ENCODE data around the gene GPATCH2. TPM values are rescaled to one million over a fixed set of nuclear protein-coding genes. Genes with fewer than 3 reads are reported as not detected.

GPATCH2 gene
- total RNA-seq, 2 experiments from 2014 or later, result 10.0 to 11.9 TPM

DNA sequence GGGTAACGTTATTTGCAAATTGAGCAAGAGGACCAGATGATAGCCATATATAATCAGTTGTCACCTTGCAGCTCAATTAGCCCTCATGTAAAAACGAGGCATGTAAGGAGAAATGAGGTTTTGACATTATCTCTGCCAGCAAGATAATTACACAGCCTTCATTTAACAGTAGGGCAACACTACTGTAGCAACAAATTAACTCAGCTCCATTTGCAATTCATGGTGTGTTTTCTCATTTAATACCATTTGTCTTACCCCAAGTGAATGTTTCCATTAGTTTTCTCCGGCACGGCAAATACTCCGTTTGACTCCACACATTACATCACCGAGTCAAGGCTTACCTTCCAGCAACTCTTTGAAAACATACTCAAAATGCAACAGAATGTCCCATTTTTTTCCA, 66.7 kb downstream of the GPATCH2 start:
- Mint-ChIP-seq H3K9me3 (peaks cover 8% of the 10 kb centered on the region), H3K27ac (no peak overlapping the region), H3K4me1 (no peaks in the 10 kb centered on the region), H3K27me3 (no peaks in the 10 kb centered on the region), H3K36me3 (peaks cover 5% of the 10 kb centered on the region), H3K4me3 (no peak overlapping the region)
- no peak for ATAC-seq (ENCODE audit: low read depth)
- no peak for DNase-seq
- POLR2A ChIA-PET, result no interaction called here

- no peaks in the 10 kb centered on the region for H3K27me3 Mint-ChIP-seq
- ATAC-seq (ENCODE audit: low read depth), result no peak
- H3K4me3 Mint-ChIP-seq, result no peak overlapping the region
- no peak overlapping the region for H3K27ac Mint-ChIP-seq
- DNase-seq, result no peak
- H3K36me3 Mint-ChIP-seq, result peaks cover 5% of the 10 kb centered on the region
- H3K9me3 Mint-ChIP-seq, result peaks cover 10% of the 10 kb centered on the region
- POLR2A ChIA-PET, result no interaction called here
- no peaks in the 10 kb centered on the region for H3K4me1 Mint-ChIP-seq
These were observed 67.7 kb downstream of the GPATCH2 start for GRCh38 chr1:217563179-217563578.

GRCh38 chr1:217562229-217562878, 68.5 kb downstream of the GPATCH2 start:
- POLR2A ChIA-PET, result no interaction called here
- Mint-ChIP-seq H3K9me3 (peaks cover 11% of the 10 kb centered on the region), H3K4me3 (no peak overlapping the region), H3K36me3 (peaks cover 7% of the 10 kb centered on the region), H3K27ac (no peak overlapping the region), H3K4me1 (no peaks in the 10 kb centered on the region), H3K27me3 (no peaks in the 10 kb centered on the region)
- ATAC-seq (ENCODE audit: low read depth) (no peak), DNase-seq (no peak)

GRCh38 chr1:217561446-217561845, 69.4 kb downstream of the GPATCH2 start:
- H3K9me3 Mint-ChIP-seq, result peaks cover 11% of the 10 kb centered on the region
- H3K27me3 Mint-ChIP-seq, result no peaks in the 10 kb centered on the region
- POLR2A ChIA-PET, result no interaction called here
- H3K36me3 Mint-ChIP-seq, result peaks cover 7% of the 10 kb centered on the region
- DNase-seq, result no peak
- H3K4me1 Mint-ChIP-seq, result no peaks in the 10 kb centered on the region
- no peak overlapping the region for H3K4me3 Mint-ChIP-seq
- no peak overlapping the region for H3K27ac Mint-ChIP-seq
- ATAC-seq (ENCODE audit: low read depth), result no peak

DNA sequence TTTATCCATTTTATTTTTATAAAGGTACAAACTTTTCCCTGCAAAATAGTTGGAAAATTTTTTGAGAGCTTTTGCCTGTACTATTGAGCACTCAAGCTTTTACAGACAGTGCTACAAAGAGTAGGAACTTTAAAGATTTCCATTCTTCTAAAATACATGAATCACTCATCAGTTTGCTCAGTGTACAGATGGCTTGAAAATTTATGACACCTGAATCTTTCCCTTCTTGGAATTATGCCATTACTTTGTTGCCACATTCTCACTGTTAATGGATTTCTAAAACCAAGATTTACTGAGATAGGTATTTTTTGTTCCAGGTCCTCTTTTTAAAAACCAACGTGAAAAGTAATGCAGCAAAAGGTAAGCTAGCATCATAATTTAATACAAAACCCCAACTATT, 76.0 kb downstream of the GPATCH2 start:
- Mint-ChIP-seq H3K36me3 (peaks cover 5% of the 10 kb centered on the region), H3K27ac (no peak overlapping the region), H3K9me3 (peaks cover 8% of the 10 kb centered on the region), H3K27me3 (no peaks in the 10 kb centered on the region), H3K4me3 (no peak overlapping the region), H3K4me1 (no peaks in the 10 kb centered on the region)
- POLR2A ChIA-PET, result no interaction called here
- DNase-seq, result no peak
- no peak for ATAC-seq (ENCODE audit: low read depth)

DNA sequence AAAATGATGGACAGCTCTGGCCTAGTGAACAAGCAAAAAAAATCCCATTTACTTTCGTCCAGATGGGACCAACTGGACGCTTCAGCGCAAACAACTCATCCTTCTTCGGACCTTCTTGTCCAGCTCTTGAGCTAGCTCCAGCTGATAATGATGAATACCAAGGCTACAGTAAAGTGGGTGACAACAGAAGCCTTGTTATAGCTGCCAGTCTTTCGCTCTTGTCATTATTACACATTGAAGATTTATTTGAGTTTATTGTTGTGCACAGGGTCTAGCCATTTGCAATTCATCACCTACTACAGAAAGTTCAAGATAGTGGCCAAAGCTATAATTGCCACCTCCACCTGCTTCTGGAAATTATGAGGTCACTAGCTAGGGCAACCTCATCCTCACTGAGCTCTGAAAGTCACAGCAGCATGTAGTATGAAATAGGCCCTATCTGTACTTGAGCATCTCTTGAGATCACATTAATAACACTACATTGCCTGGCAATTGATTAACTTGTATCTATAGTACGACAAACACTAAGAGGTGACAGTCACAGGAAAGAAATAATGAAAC, 76.9 kb downstream of the GPATCH2 start:
- ATAC-seq (ENCODE audit: low read depth) (no peak), DNase-seq (no peak)
- Mint-ChIP-seq H3K9me3 (peaks cover 3% of the 10 kb centered on the region), H3K27me3 (no peaks in the 10 kb centered on the region), H3K27ac (no peak overlapping the region), H3K4me1 (no peaks in the 10 kb centered on the region), H3K4me3 (no peak overlapping the region), H3K36me3 (peaks cover 4% of the 10 kb centered on the region)
- POLR2A ChIA-PET, result no interaction called here

DNA sequence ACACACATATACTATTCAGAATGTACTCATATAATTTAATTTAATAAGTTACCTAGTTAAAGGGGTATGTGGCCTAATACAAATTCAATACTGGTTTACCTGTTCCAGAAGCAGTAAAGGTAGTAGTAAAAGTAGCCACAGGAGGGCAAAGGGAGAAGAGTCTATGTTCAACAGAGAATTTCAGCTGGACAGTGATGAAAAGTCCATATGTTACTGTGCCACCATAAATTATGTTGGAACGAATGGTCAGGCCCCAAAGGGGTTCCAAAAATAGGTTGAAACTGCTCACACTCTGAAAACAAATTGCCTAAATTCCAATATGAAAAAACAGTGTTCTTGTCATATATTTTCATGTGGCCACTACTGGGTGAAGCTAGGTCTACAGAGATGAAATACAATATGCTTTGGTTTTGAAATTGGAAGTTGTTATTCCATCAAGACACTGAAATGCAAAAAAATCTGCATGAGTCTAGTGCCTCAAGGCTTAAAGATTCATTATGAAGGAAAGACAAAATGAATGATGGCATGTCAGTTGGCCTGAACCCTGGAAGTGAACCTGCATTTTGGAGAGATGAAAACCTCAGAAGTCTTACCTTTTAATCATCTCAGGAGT, 78.4 kb downstream of the GPATCH2 start:
- Mint-ChIP-seq H3K9me3 (peaks cover 7% of the 10 kb centered on the region), H3K27ac (no peak overlapping the region), H3K4me1 (no peaks in the 10 kb centered on the region)

GRCh38 chr1:217542837-217543236, 88.1 kb downstream of the GPATCH2 start:
- no peaks in the 10 kb centered on the region for H3K27me3 Mint-ChIP-seq
- H3K36me3 Mint-ChIP-seq, result peaks cover 10% of the 10 kb centered on the region
- H3K27ac Mint-ChIP-seq, result no peak overlapping the region
- POLR2A ChIA-PET, result no interaction called here
- peaks cover 7% of the 10 kb centered on the region for H3K9me3 Mint-ChIP-seq
- DNase-seq, result no peak
- no peaks in the 10 kb centered on the region for H3K4me1 Mint-ChIP-seq
- no peak overlapping the region for H3K4me3 Mint-ChIP-seq
- ATAC-seq (ENCODE audit: low read depth), result no peak

More for the DNA sequence above, 78.4 kb downstream of the GPATCH2 start:
- ATAC-seq (ENCODE audit: low read depth) (no peak), DNase-seq (no peak)
- POLR2A ChIA-PET, result no interaction called here
- H3K36me3 Mint-ChIP-seq, result peaks cover 10% of the 10 kb centered on the region
- no peak overlapping the region for H3K4me3 Mint-ChIP-seq
- H3K27me3 Mint-ChIP-seq, result no peaks in the 10 kb centered on the region

DNA sequence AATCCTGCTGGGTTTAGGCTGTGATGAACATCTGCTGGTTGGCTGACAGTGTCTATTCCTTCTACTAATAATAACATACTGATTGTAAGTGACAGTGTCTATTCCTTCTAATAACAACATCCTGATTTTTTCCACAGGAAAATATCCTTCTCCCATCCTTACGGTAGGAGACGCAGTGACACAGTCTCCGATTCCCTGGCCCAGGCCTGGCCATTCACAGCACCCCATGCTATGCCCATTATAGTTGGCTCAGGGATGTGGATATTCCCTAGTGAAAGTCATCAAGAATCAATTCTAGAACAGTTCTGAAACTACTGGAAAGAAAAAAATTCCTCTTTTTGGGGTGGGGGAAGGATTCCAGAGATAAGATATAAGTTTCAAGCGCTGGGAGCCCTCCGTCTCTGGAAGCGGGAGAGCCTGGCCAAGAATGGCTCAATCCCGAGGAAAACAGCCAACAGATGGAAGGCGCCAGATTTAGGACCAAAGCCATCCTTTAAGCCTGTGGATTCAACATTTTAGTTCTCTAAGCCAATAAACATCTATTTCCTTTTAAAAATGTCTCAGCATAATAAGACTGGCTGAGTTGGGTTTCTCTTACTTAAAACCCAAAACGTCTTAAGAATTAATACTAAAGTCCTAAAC, 88.6 kb downstream of the GPATCH2 start:
- Mint-ChIP-seq H3K4me3 (no peak overlapping the region), H3K27ac (no peak overlapping the region), H3K9me3 (peaks cover 6% of the 10 kb centered on the region), H3K36me3 (peaks cover 8% of the 10 kb centered on the region), H3K27me3 (no peaks in the 10 kb centered on the region), H3K4me1 (no peaks in the 10 kb centered on the region)
- POLR2A ChIA-PET, result no interaction called here
- DNase-seq, result no peak
- no peak for ATAC-seq (ENCODE audit: low read depth)

GRCh38 chr1:217540321-217540720, 90.6 kb downstream of the GPATCH2 start:
- ATAC-seq (ENCODE audit: low read depth) (no peak), DNase-seq (no peak)
- Mint-ChIP-seq H3K9me3 (peaks cover under 1% of the 10 kb centered on the region), H3K27ac (no peak overlapping the region), H3K36me3 (peaks cover 3% of the 10 kb centered on the region), H3K4me3 (no peak overlapping the region), H3K27me3 (no peaks in the 10 kb centered on the region), H3K4me1 (no peaks in the 10 kb centered on the region)
- POLR2A ChIA-PET, result no interaction called here

GRCh38 chr1:217539510-217539909, 91.4 kb downstream of the GPATCH2 start:
- Mint-ChIP-seq H3K4me3 (no peak overlapping the region), H3K27me3 (no peaks in the 10 kb centered on the region), H3K36me3 (no peaks in the 10 kb centered on the region), H3K4me1 (no peaks in the 10 kb centered on the region), H3K9me3 (no peaks in the 10 kb centered on the region), H3K27ac (no peak overlapping the region)
- DNase-seq (no peak), ATAC-seq (ENCODE audit: low read depth) (no peak)
- POLR2A ChIA-PET, result no interaction called here

- ATAC-seq (ENCODE audit: low read depth), result no peak
These were observed 95.1 kb downstream of the GPATCH2 start for GRCh38 chr1:217535601-217536377.

DNA sequence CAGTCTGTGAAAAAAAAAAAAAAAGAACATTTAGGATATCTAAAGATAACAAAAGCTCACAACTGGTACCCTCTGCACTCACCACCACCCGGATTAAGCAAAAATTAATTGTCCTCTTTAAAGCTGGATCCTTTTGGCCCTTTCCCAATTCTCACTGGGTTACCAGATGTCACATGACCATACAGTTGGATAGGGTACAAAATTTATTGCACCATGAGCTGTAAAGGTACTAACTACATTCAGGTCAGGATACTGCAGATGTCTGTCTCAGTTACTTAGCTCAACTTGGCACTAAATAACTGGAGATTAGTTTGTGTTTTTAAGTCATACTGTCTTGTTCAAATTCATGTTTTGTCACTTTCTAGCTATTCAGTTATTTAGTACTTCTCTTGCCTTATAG, 96.3 kb downstream of the GPATCH2 start:
- POLR2A ChIA-PET, result no interaction called here
- Mint-ChIP-seq H3K4me3 (no peak overlapping the region), H3K27me3 (no peaks in the 10 kb centered on the region), H3K36me3 (peaks cover 4% of the 10 kb centered on the region), H3K4me1 (no peaks in the 10 kb centered on the region), H3K27ac (no peak overlapping the region), H3K9me3 (no peaks in the 10 kb centered on the region)
- ATAC-seq (ENCODE audit: low read depth) (no peak), DNase-seq (no peak)

More at GRCh38 chr1:217535601-217536377, 95.1 kb downstream of the GPATCH2 start:
- no peak for DNase-seq
- Mint-ChIP-seq H3K27me3 (no peaks in the 10 kb centered on the region), H3K4me3 (no peak overlapping the region), H3K4me1 (no peaks in the 10 kb centered on the region), H3K27ac (no peak overlapping the region), H3K9me3 (no peaks in the 10 kb centered on the region), H3K36me3 (peaks cover 4% of the 10 kb centered on the region)
- POLR2A ChIA-PET, result no interaction called here

Measured in activated naive CD8-positive, alpha-beta T cell treated with anti-CD3 and anti-CD28 coated beads, Interleukin-2, amount 10 ng/mL, durations not matched to agents 7 days and 5 days (primary cell).